Parathyroid adenoma (tissue), 2 donors: ENCODE measurements around the gene TEX19.
"Not testable (repeated sequence)": the region's sequence is repeated elsewhere in the genome, so short reads cannot be mapped to it uniquely, and the experiment has no call there.

Source experiments
- H2AFZ ChIP-seq: fragments of 300-600 bp; sonication (generic); one replicate; pipeline ENCODE4 v1.7.0; 2017; ENCODE audit warnings: antibody characterized with exemption, mild to moderate bottlenecking
- H3K27ac ChIP-seq: fragments of 300-600 bp; sonication (generic); one replicate; pipeline ENCODE4 v1.7.0; 2017
- H3K27me3 ChIP-seq: fragments of 300-600 bp; sonication (generic); one replicate; pipeline ENCODE4 v1.7.0; 2017; ENCODE audit warnings: low read length; ENCODE audit not compliant: control insufficient read depth, insufficient read depth
- H3K36me3 ChIP-seq: fragments of 300-600 bp; sonication (generic); one replicate; pipeline ENCODE4 v1.7.0; 2017; ENCODE audit warnings: low read length; ENCODE audit not compliant: control insufficient read depth, insufficient read depth
- H3K4me1 ChIP-seq: fragments of 300-600 bp; sonication (generic); one replicate; pipeline ENCODE4 v1.7.0; 2017; ENCODE audit warnings: control low read depth
- H3K4me2 ChIP-seq: fragments of 300-600 bp; sonication (generic); one replicate; pipeline ENCODE4 v1.7.0; 2017; ENCODE audit warnings: low read length
- H3K4me3 ChIP-seq: fragments of 300-600 bp; sonication (generic); one replicate; pipeline ENCODE4 v1.7.0; 2017; ENCODE audit warnings: low read depth, low read length
- H3K79me2 ChIP-seq: fragments of 300-600 bp; sonication (generic); one replicate; pipeline ENCODE4 v1.7.0; 2017; ENCODE audit warnings: control low read depth
- H3K9ac ChIP-seq: fragments of 300-600 bp; sonication (generic); one replicate; pipeline ENCODE4 v1.7.0; 2017; ENCODE audit warnings: mild to moderate bottlenecking
- H3K9me3 ChIP-seq: fragments of 300-600 bp; sonication (generic); one replicate; pipeline ENCODE4 v1.7.0; 2017; ENCODE audit warnings: low read length; ENCODE audit not compliant: control insufficient read depth
- CTCF ChIP-seq: fragments of 300-600 bp; sonication (generic); IDR thresholded peaks from one replicate; pipeline ENCODE4 v1.7.0; 2017; ENCODE audit warnings: antibody characterized with exemption, mild to moderate bottlenecking
- donor health status: primary hyperparathyroidism.

The TEX19 gene

GRCh38 chr17:82377924-82378740 is 19.1 kb downstream of the TEX19 start:
- Histone ChIP-seq H3K4me3 (no peak overlapping the region), H3K9ac (no peak overlapping the region), H3K4me2 (no peak overlapping the region), H3K27ac (no peak overlapping the region), H3K4me1 (no peaks in the 10 kb centered on the region), H3K27me3 (no peaks in the 10 kb centered on the region), H2AFZ (no peak overlapping the region), H3K79me2 (no peaks in the 10 kb centered on the region), H3K36me3 (no peaks in the 10 kb centered on the region), H3K9me3 (no peaks in the 10 kb centered on the region)
- TF ChIP-seq CTCF = no peak

- Histone ChIP-seq H3K9ac (no peak overlapping the region), H3K79me2 (no peaks in the 10 kb centered on the region), H2AFZ (no peak overlapping the region), H3K4me2 (no peak overlapping the region), H3K27ac (no peak overlapping the region), H3K4me3 (no peak overlapping the region), H3K4me1 (no peaks in the 10 kb centered on the region), H3K9me3 (no peaks in the 10 kb centered on the region), H3K27me3 (no peaks in the 10 kb centered on the region), H3K36me3 (no peaks in the 10 kb centered on the region)
- TF ChIP-seq CTCF = no peak
Observed at GRCh38 chr17:82378741-82379021, 19.6 kb downstream of the TEX19 start.

GRCh38 chr17:82380860-82381702 is 22.0 kb downstream of the TEX19 start:
- no peak overlapping the region for H3K27ac ChIP-seq
- no peaks in the 10 kb centered on the region for H3K9me3 ChIP-seq
- no peaks in the 10 kb centered on the region for H3K79me2 ChIP-seq
- H3K27me3 ChIP-seq = no peaks in the 10 kb centered on the region
- no peaks in the 10 kb centered on the region for H3K36me3 ChIP-seq
- H3K9ac ChIP-seq = no peak overlapping the region
- no peak overlapping the region for H3K4me2 ChIP-seq
- H3K4me1 ChIP-seq = peaks cover 10% of the 10 kb centered on the region
- TF ChIP-seq CTCF = no peak
- no peak overlapping the region for H2AFZ ChIP-seq
- no peak overlapping the region for H3K4me3 ChIP-seq

- not testable (repeated sequence) for H3K4me3 ChIP-seq, H2AFZ ChIP-seq, H3K9me3 ChIP-seq, H3K27me3 ChIP-seq, H3K4me1 ChIP-seq, H3K27ac ChIP-seq, H3K4me2 ChIP-seq, H3K9ac ChIP-seq, H3K79me2 ChIP-seq, H3K36me3 ChIP-seq
Observed at GRCh38 chr17:82381703-82382009, 22.6 kb downstream of the TEX19 start.

GRCh38 chr17:82382220-82382932 is 23.3 kb downstream of the TEX19 start:
- not testable (repeated sequence) for H3K27me3 ChIP-seq, H3K79me2 ChIP-seq, H3K9ac ChIP-seq, H3K27ac ChIP-seq, H3K36me3 ChIP-seq, H3K9me3 ChIP-seq, H3K4me2 ChIP-seq, H3K4me3 ChIP-seq, H3K4me1 ChIP-seq, H2AFZ ChIP-seq
